Measurements from ENCODE around the gene ASIC4. TPM values are rescaled to one million over a fixed set of nuclear protein-coding genes. Genes with fewer than 3 reads are reported as not detected.

ASIC4 gene
- total and polyA plus RNA-seq, 2 donors from 2014 or later = not detected

GRCh38 chr2:219553463-219553963 is 39.2 kb downstream of the ASIC4 start:
- peak in 1 of 5 donors; percentile 67 for DNase-seq
- Histone ChIP-seq H3K9me3 (ENCODE audit: control insufficient read depth in 2 of 3, insufficient read depth in 1 of 3, low read length in 3 of 3) (no peaks in the 10 kb centered on the region), H3K36me3 (ENCODE audit: control insufficient read depth in 2 of 3, insufficient read depth in 3 of 3, low read length in 3 of 3) (no peaks in the 10 kb centered on the region), H3K4me1 (ENCODE audit: control insufficient read depth in 2 of 3, insufficient read depth in 2 of 3, low read depth in 1 of 3, low read length in 3 of 3) (peaks cover 0 to 12% (median 0%) of the 10 kb centered on the region in 3 donors), H3K27me3 (ENCODE audit: control insufficient read depth, insufficient read depth, low read length) (no peaks in the 10 kb centered on the region), H3K27ac (ENCODE audit: low read depth in 2 of 2, low read length in 2 of 2) (no peak overlapping the region), H3K9ac (ENCODE audit: low read length in 3 of 3) (no peak overlapping the region), H3K4me3 (ENCODE audit: low read length in 3 of 3) (no peak overlapping the region)
- TF ChIP-seq, protein P1, sequence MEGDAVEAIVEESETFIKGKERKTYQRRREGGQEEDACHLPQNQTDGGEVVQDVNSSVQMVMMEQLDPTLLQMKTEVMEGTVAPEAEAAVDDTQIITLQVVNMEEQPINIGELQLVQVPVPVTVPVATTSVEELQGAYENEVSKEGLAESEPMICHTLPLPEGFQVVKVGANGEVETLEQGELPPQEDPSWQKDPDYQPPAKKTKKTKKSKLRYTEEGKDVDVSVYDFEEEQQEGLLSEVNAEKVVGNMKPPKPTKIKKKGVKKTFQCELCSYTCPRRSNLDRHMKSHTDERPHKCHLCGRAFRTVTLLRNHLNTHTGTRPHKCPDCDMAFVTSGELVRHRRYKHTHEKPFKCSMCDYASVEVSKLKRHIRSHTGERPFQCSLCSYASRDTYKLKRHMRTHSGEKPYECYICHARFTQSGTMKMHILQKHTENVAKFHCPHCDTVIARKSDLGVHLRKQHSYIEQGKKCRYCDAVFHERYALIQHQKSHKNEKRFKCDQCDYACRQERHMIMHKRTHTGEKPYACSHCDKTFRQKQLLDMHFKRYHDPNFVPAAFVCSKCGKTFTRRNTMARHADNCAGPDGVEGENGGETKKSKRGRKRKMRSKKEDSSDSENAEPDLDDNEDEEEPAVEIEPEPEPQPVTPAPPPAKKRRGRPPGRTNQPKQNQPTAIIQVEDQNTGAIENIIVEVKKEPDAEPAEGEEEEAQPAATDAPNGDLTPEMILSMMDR (IDR thresholded peaks at IDR 0.05; ENCODE audit: borderline replicate concordance, extremely low read depth, insufficient read depth) = no peak
- intact Hi-C loops (cut with DNase I) = no loop called here
- FAIRE-seq = no peak

DNA sequence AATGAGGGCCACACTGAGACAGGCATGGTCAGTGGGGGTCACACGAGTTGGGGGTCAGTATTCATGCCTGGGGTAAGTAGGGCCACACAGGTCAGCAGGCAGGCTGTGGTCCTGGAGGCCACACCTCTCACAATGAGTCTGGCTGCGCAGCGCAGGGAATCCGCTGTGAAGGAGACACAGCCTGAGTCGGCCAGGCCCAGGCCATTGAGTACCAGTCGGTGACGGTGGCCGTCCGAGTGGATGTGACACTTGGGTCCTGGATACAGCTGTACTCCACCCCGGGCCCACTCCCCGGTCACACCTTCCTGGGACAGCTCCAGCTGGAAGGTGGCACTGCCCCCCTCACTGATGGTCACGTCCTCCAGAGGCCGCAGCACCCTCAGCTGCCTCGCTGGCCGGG is 40.1 kb downstream of the ASIC4 start:
- Histone ChIP-seq H3K4me3 (ENCODE audit: low read length in 3 of 3) (no peak overlapping the region), H3K36me3 (ENCODE audit: control insufficient read depth in 2 of 3, insufficient read depth in 3 of 3, low read length in 3 of 3) (no peaks in the 10 kb centered on the region), H3K4me1 (ENCODE audit: control insufficient read depth in 2 of 3, insufficient read depth in 2 of 3, low read depth in 1 of 3, low read length in 3 of 3) (peaks cover 0 to 12% (median 0%) of the 10 kb centered on the region in 3 donors), H3K27ac (ENCODE audit: low read depth in 2 of 2, low read length in 2 of 2) (no peak overlapping the region), H3K9me3 (ENCODE audit: control insufficient read depth in 2 of 3, insufficient read depth in 1 of 3, low read length in 3 of 3) (no peaks in the 10 kb centered on the region), H3K27me3 (ENCODE audit: control insufficient read depth, insufficient read depth, low read length) (no peaks in the 10 kb centered on the region), H3K9ac (ENCODE audit: low read length in 3 of 3) (no peak overlapping the region)
- no peak for FAIRE-seq
- intact Hi-C loops (cut with DNase I) = no loop called here
- DNase-seq = peak in 2 of 5 donors; percentile 57 to 79
- TF ChIP-seq, protein P1 (IDR thresholded peaks at IDR 0.05; ENCODE audit: borderline replicate concordance, extremely low read depth, insufficient read depth) = no peak

- intact Hi-C loops (cut with DNase I) = no loop called here
- FAIRE-seq = no peak
- DNase-seq = peak in 1 of 5 donors; percentile 76
These were observed 41.7 kb downstream of the ASIC4 start for GRCh38 chr2:219555956-219556355.

More at GRCh38 chr2:219555956-219556355, 41.7 kb downstream of the ASIC4 start:
- Histone ChIP-seq H3K27ac (ENCODE audit: low read depth in 2 of 2, low read length in 2 of 2) (no peak overlapping the region), H3K9me3 (ENCODE audit: control insufficient read depth in 2 of 3, insufficient read depth in 1 of 3, low read length in 3 of 3) (no peaks in the 10 kb centered on the region), H3K4me3 (ENCODE audit: low read length in 3 of 3) (no peak overlapping the region), H3K9ac (ENCODE audit: low read length in 3 of 3) (no peak overlapping the region), H3K27me3 (ENCODE audit: control insufficient read depth, insufficient read depth, low read length) (no peaks in the 10 kb centered on the region), H3K36me3 (ENCODE audit: control insufficient read depth in 2 of 3, insufficient read depth in 3 of 3, low read length in 3 of 3) (no peaks in the 10 kb centered on the region), H3K4me1 (ENCODE audit: control insufficient read depth in 2 of 3, insufficient read depth in 2 of 3, low read depth in 1 of 3, low read length in 3 of 3) (peaks cover 0 to 12% (median 0%) of the 10 kb centered on the region in 3 donors)
- TF ChIP-seq, protein P1 (IDR thresholded peaks at IDR 0.05; ENCODE audit: borderline replicate concordance, extremely low read depth, insufficient read depth) = no peak
